GM23248 (cell line): ENCODE results near the gene CBY1. TPM values are rescaled to one million over a fixed set of nuclear protein-coding genes. Genes with fewer than 3 reads are reported as not detected.

ENCODE experiments used
- DNase-seq: peaks from one replicate; pipeline ENCODE4 v3.0.0-alpha.2; 2015
- H2AFZ ChIP-seq: fragments of 200-600 bp; sonication (generic); 2 replicates; pipeline ENCODE4 v1.6.1; 2016; ENCODE audit warnings: antibody characterized with exemption
- H3F3A ChIP-seq: fragments of 200-600 bp; sonication (generic); 2 replicates; pipeline ENCODE4 v1.6.1; 2016; ENCODE audit warnings: mild to moderate bottlenecking, antibody characterized with exemption, mixed run types; ENCODE audit not compliant: insufficient read depth
- H3K27ac ChIP-seq: fragments of 200-600 bp; sonication (generic); 2 replicates; pipeline ENCODE4 v1.5.1; 2016; ENCODE audit warnings: mild to moderate bottlenecking
- H3K27me3 ChIP-seq: fragments of 200-600 bp; sonication (generic); replicated peaks from 2 replicates; pipeline ENCODE4 v1.6.1; 2016; ENCODE audit warnings: mild to moderate bottlenecking; ENCODE audit not compliant: insufficient read depth
- H3K36me3 ChIP-seq: fragments of 200-600 bp; sonication (generic); 2 replicates; pipeline ENCODE4 v1.6.1; 2016; ENCODE audit warnings: low read depth, mild to moderate bottlenecking
- H3K4me1 ChIP-seq: fragments of 200-600 bp; sonication (generic); 2 replicates; pipeline ENCODE4 v1.6.1; 2016; ENCODE audit warnings: mild to moderate bottlenecking; ENCODE audit not compliant: insufficient read depth
- H3K4me2 ChIP-seq: fragments of 200-600 bp; sonication (generic); one replicate; pipeline ENCODE4 v1.6.1; 2016; ENCODE audit warnings: mild to moderate bottlenecking; ENCODE audit not compliant: unreplicated experiment
- H3K4me3 ChIP-seq: fragments of 200-600 bp; sonication (generic); 2 replicates; pipeline ENCODE4 v1.5.1; 2016; ENCODE audit warnings: mild to moderate bottlenecking
- H3K79me2 ChIP-seq: fragments of 200-600 bp; sonication (generic); 2 replicates; pipeline ENCODE4 v1.6.1; 2016; ENCODE audit warnings: mild to moderate bottlenecking; ENCODE audit not compliant: insufficient read depth
- H3K9ac ChIP-seq: fragments of 200-600 bp; sonication (generic); 2 replicates; pipeline ENCODE4 v1.6.1; 2016; ENCODE audit warnings: mild to moderate bottlenecking
- H3K9me2 ChIP-seq: fragments of 200-600 bp; sonication (generic); 2 replicates; pipeline ENCODE4 v1.6.1; 2016; ENCODE audit warnings: mixed run types, mild to moderate bottlenecking, moderate library complexity; ENCODE audit not compliant: insufficient read depth
- H3K9me3 ChIP-seq: fragments of 200-600 bp; sonication (generic); one replicate; pipeline ENCODE4 v1.6.1; 2017; ENCODE audit warnings: low read depth
- H4K20me1 ChIP-seq: fragments of 200-600 bp; sonication (generic); 2 replicates; pipeline ENCODE4 v1.6.0; 2016; ENCODE audit not compliant: insufficient read depth
- EZH2 ChIP-seq: fragments of 200-600 bp; sonication (generic); IDR thresholded peaks from 2 replicates; pipeline ENCODE4 v1.6.1; 2018; ENCODE audit warnings: antibody characterized with exemption, mild to moderate bottlenecking; ENCODE audit not compliant: insufficient read depth, poor library complexity, severe bottlenecking
- EZH2phosphoT487 ChIP-seq: fragments of 200-600 bp; sonication (generic); IDR thresholded peaks from 2 replicates; pipeline ENCODE4 v1.6.1; 2018; ENCODE audit warnings: antibody characterized with exemption, moderate library complexity, mild to moderate bottlenecking, low read depth; ENCODE audit not compliant: insufficient read depth
- WGBS, 2 experiments: methylation state at CpG; one replicate each; pipeline ENCODE4 v1.1.6; 2015 to 2017; ENCODE audit warnings: low lambda C conversion rate in 2 of 2, low coverage in 1 of 2; ENCODE audit errors: missing lambda C conversion rate in 2 of 2; 5-methylcytosine and 5-hydroxymethylcytosine counted together
- in situ Hi-C: fragments of 300-500 bp; cut with MboI; formaldehyde crosslinking; loops from 2 replicates; pipeline ENCODE4 v1.15.0; 2020
- polyA plus RNA-seq: library from polyadenylated mRNA; unstranded; fragments of >200 nt; fragmentation: Nextera tagmentation; extraction: Ambion mirVana; gene quantifications from 2 replicates; pipeline ENCODE4 v1.2.1, GENCODE V29; 2016
- total RNA-seq: library from RNA; depleted of rRNA; stranded (reverse); fragments of >200 nt; shearing (Covaris generic); gene quantifications from 2 replicates; pipeline ENCODE4 v1.2.3, GENCODE V29; 2014

Gene CBY1
- total and polyA plus RNA-seq, 2 experiments from 2014 or later, result 24.5 to 59.4 TPM

DNA sequence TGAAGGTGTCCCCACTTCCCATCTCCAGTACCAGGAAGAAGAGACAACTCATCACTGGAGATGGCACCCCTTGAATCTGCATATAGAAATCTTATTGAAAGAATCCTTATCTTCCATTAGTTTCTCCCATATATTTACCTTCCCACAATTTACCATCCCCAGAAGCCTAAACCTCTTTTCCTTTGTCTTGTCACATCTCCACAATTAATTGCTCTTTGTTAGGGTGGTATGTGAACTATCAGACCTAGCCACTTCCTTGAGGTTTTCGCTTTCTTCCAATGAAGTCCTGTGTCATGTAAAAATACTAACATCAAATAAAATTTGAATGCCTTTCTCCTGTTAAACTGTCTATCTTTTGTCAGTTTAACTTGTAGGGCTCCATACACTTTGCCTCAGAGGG, 38.2 kb upstream of the CBY1 start:
- no peak overlapping the region for H3K4me2 ChIP-seq
- DNase-seq, result no peak
- H3K4me1 ChIP-seq, result no peaks in the 10 kb centered on the region
- H3K9me3 ChIP-seq, result no peaks in the 10 kb centered on the region
- no peaks in the 10 kb centered on the region for H4K20me1 ChIP-seq
- H3K36me3 ChIP-seq, result no peaks in the 10 kb centered on the region
- in situ Hi-C loops, result no loop called here
- H3K79me2 ChIP-seq, result no peaks in the 10 kb centered on the region
- no peak overlapping the region for H3K4me3 ChIP-seq
- 92 to 100% methylated on average over 1 of the region's 1 CpG for WGBS, 2 experiments
- H2AFZ ChIP-seq, result no peak overlapping the region
- no peak overlapping the region for H3K9ac ChIP-seq
- TF ChIP-seq EZH2phosphoT487 (no peak), EZH2 (no peak)
- no peaks in the 10 kb centered on the region for H3K27me3 ChIP-seq
- no peaks in the 10 kb centered on the region for H3F3A ChIP-seq
- H3K9me2 ChIP-seq, result no peaks in the 10 kb centered on the region
- no peak overlapping the region for H3K27ac ChIP-seq

- Histone ChIP-seq H3K36me3 (no peaks in the 10 kb centered on the region), H4K20me1 (no peaks in the 10 kb centered on the region), H2AFZ (no peak overlapping the region), H3K4me1 (no peaks in the 10 kb centered on the region), H3K79me2 (no peaks in the 10 kb centered on the region), H3K27ac (no peak overlapping the region), H3F3A (no peaks in the 10 kb centered on the region), H3K9me2 (no peaks in the 10 kb centered on the region), H3K4me2 (no peak overlapping the region), H3K4me3 (no peak overlapping the region), H3K9ac (no peak overlapping the region), H3K27me3 (no peaks in the 10 kb centered on the region), H3K9me3 (no peaks in the 10 kb centered on the region)
- in situ Hi-C loops, result no loop called here
- no peak for DNase-seq
- WGBS, 2 experiments, result 90 to 95% methylated on average over 2 of the region's 2 CpGs
- TF ChIP-seq EZH2 (no peak), EZH2phosphoT487 (no peak)
These were observed 37.8 kb upstream of the CBY1 start for GRCh38 chr22:38618682-38619081.

DNA sequence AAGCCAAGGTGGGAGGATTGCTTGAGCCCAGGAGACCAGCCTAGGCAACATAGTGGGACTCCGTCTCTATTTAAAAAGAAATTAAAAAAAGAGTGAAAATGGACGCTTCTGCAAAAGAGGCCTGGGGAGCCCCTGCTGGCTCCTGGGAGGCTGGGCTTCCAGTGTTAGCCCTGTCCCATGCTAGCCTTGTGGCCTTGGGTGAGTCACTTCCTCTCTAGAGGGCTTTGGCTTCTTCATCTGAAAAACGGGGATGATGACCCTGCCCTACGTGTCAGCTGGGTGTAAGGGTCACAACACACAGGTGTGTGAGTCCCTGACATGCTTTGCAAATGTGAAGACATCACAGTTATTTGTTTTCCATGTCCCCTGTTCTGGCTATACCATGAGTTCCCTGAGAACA, 33.1 kb upstream of the CBY1 start:
- no peaks in the 10 kb centered on the region for H3K79me2 ChIP-seq
- no peaks in the 10 kb centered on the region for H3F3A ChIP-seq
- in situ Hi-C loops, result no loop called here
- no peaks in the 10 kb centered on the region for H3K36me3 ChIP-seq
- no peaks in the 10 kb centered on the region for H4K20me1 ChIP-seq
- no peak overlapping the region for H2AFZ ChIP-seq
- TF ChIP-seq EZH2phosphoT487, result no peak
- TF ChIP-seq EZH2, result no peak
- no peaks in the 10 kb centered on the region for H3K9me2 ChIP-seq
- no peaks in the 10 kb centered on the region for H3K27me3 ChIP-seq
- WGBS, 2 experiments, result 43 to 66% methylated on average over 4 of the region's 4 CpGs
- H3K9ac ChIP-seq, result no peak overlapping the region
- peak; percentile 8 for DNase-seq
- H3K4me2 ChIP-seq, result no peak overlapping the region
- H3K4me3 ChIP-seq, result no peak overlapping the region
- no peaks in the 10 kb centered on the region for H3K9me3 ChIP-seq
- no peaks in the 10 kb centered on the region for H3K4me1 ChIP-seq
- H3K27ac ChIP-seq, result no peak overlapping the region

DNA sequence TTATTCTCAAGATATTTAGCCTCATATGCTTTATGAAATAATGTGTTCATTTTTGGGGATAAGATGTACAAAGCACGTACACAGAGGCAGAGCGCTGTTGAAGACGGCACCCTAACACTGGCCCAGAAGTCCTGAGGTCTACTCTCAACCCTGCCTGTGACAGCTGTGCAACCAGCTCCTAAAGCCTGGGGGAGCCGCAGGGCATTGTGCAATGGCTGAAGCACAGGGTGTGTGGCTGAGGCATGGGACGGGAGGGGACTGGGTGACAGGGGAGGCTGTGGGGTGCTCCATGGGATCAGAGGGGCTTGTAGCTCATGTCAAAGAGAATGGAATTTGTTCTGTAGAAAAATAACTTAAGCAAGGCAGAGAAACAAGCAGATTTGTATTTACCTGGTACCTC, 28.0 kb upstream of the CBY1 start:
- no peaks in the 10 kb centered on the region for H3K27me3 ChIP-seq
- no peaks in the 10 kb centered on the region for H3K4me1 ChIP-seq
- no peak overlapping the region for H3K4me3 ChIP-seq
- no peak overlapping the region for H3K9ac ChIP-seq
- no peaks in the 10 kb centered on the region for H3K9me3 ChIP-seq
- no peaks in the 10 kb centered on the region for H3K79me2 ChIP-seq
- H3K4me2 ChIP-seq, result no peak overlapping the region
- no peak overlapping the region for H3K27ac ChIP-seq
- WGBS, 2 experiments, result 92 to 98% methylated on average over 5 of the region's 5 CpGs
- no peak for TF ChIP-seq EZH2
- no peak for TF ChIP-seq EZH2phosphoT487
- H3K9me2 ChIP-seq, result no peaks in the 10 kb centered on the region
- H3F3A ChIP-seq, result no peaks in the 10 kb centered on the region
- H2AFZ ChIP-seq, result no peak overlapping the region
- in situ Hi-C loops, result no loop called here
- no peak for DNase-seq
- no peaks in the 10 kb centered on the region for H4K20me1 ChIP-seq
- no peaks in the 10 kb centered on the region for H3K36me3 ChIP-seq

- Histone ChIP-seq H3K9me2 (no peaks in the 10 kb centered on the region), H3K9ac (no peak overlapping the region), H3K4me3 (no peak overlapping the region), H3F3A (no peaks in the 10 kb centered on the region), H4K20me1 (no peaks in the 10 kb centered on the region), H3K27ac (no peak overlapping the region), H3K79me2 (no peaks in the 10 kb centered on the region), H3K4me1 (no peaks in the 10 kb centered on the region), H3K36me3 (no peaks in the 10 kb centered on the region), H3K4me2 (no peak overlapping the region), H3K9me3 (no peaks in the 10 kb centered on the region), H2AFZ (no peak overlapping the region), H3K27me3 (no peaks in the 10 kb centered on the region)
- 89 to 92% methylated on average over 4 of the region's 4 CpGs for WGBS, 2 experiments
- TF ChIP-seq EZH2 (no peak), EZH2phosphoT487 (no peak)
- in situ Hi-C loops, result no loop called here
- DNase-seq, result no peak
These were observed 27.3 kb upstream of the CBY1 start for GRCh38 chr22:38629108-38629507.
